Measurements from ENCODE around the gene DVL2.

Gene DVL2

DNA sequence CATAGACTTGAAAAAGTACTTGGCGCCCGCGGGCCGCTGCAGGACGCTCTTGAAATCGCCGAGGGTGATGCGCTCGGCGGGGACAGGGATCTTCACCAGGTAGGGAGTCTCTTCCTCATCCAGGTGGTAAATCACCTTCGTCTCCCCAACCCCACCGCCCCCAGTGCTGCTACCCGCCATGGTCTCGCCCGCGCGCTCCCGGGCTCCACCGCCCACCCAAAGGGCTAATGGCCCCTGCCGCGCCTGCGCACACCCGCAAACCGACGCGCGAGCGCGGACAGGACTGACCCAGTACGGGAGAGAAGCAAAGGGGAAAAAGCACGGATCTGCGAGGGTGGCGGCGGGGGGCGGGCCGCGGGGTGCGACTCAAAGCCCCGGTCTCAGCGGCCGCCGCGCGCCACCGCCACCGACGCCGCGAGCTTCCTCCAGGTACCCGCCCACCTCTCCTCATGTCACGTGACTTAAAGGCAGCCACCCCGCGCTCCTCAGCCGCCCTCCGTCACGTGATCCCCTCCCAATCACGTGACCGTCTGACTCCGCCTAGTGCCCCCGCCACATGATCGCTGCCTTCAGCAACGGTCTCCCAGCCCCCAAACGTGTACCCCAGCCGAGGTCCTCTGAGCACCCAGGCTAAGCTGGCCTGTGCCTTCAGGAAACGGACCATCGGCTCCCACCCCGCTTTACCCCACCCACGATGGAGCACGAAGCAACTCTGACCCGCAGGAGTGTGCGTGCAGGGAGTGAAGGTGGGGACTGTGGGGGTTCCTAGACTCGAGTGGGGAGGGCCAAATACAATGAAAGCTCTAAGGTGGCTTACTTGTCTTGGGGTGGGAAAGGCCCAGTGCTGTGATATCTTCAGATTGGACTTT is at the start of gene DVL2:
Gene DVL2 (minus strand): TSS at position 435 of the 869 bp plus-strand sequence. CDS start 255 bp downstream, at position 180.
- no peak for DNase-seq

DNA sequence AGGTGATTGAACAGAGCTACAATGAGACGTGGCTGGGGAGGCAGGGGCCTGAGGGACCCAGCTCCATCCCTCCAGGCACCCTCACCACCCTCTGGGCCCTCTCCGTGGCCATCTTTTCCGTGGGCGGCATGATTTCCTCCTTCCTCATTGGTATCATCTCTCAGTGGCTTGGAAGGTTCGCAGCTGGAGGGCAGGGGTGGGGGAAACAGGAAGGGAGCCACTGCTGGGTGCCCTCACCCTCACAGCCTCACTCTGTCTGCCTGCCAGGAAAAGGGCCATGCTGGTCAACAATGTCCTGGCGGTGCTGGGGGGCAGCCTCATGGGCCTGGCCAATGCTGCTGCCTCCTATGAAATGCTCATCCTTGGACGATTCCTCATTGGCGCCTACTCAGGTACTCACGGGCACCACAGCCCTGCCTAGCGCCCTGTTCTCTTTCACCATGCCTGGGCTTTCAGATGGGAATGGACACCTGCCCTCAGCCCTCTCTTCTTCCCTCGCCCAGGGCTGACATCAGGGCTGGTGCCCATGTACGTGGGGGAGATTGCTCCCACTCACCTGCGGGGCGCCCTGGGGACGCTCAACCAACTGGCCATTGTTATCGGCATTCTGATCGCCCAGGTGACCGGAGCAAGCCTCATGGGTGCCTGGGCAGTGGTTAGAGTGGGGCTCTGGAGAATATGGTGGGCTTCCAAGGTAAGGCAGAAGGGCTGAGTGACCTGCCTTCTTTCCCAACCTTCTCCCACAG is 49.3 kb upstream of the DVL2 start:
- no peak for DNase-seq

DNA sequence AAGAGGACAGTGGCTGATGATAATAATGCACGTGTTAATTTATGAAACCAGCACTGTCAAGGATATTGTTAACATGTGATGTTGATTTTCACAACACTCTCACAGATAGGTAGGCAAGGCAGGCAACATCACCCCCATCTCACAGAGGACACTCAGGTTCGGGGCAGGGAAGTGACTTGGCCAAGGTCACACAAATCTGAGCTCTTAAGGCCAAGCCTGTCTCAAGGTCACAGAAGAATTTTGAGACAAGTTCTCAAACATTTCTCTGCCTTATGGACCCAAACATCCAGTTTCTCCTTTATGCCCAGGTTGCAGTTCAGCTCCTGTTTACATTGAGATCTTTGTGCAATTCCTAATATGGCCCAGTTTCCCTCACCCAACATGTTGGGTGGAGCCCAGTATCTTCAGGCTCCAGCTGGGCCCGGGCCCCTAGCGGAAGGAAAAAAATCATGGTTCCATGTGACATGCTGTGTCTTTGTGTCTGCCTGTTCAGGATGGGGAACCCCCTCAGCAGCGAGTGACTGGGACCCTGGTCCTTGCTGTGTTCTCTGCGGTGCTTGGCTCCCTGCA is 48.5 kb upstream of the DVL2 start:
- no peak for DNase-seq

DNA sequence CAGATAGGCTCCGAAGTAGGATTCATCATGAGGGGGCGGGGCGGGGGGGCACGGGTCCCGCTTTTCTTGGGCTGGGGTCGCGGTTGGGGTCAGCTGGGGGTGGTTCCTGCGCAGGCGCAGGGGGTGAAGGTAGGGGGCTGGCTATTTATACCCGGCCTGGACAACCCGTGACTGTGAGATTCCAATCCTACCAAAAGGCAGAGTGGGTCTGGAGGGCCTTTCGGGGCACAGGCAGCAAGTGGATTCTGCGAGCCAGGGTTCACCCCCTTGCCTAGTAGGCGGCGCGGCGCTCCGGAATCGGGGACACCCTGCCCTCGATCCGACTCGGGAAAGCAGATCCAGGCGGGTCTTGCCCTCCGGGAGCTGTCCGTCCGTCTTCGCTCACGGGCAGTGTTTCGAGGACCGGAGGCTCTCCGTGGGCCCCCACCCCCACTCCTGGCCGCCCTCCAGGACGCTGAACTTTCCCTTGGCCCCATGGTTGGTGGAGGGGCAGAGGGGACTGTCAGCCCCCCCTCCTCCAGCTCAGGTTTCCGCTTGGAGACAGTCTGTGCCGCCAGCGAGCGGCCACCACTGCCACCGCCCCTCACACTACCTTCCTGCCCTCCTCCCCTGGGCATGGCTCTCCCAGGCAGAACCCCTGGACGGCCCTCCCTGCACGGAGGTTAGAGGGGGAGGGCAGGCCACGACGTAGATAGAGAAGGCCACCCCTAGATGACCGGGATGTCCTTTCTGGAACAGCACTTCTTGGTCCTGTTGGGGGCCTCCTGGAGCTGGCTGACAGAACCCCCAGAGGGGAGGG is 47.8 kb upstream of the DVL2 start:
- no peak for DNase-seq

DNA sequence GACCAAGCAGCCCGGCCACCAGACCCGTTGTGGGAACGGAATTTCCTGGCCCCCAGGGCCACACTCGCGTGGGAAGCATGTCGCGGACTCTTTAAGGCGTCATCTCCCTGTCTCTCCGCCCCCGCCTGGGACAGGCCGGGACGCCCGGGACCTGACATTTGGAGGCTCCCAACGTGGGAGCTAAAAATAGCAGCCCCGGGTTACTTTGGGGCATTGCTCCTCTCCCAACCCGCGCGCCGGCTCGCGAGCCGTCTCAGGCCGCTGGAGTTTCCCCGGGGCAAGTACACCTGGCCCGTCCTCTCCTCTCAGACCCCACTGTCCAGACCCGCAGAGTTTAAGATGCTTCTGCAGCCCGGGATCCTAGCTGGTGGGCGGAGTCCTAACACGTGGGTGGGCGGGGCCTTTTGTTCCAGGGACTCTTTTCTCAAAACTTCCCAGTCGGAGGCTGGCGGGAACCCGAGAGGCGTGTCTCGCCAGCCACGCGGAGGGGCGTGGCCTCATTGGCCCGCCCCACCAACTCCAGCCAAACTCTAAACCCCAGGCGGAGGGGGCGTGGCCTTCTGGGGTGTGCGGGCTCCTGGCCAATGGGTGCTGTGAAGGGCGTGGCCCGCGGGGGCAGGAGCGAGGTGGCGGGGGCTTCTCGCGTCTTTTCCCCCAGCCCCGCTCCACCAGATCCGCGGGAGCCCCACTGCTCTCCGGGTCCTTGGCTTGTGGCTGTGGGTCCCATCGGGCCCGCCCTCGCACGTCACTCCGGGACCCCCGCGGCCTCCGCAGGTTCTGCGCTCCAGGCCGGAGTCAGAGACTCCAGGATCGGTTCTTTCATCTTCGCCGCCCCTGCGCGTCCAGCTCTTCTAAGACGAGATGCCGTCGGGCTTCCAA is 47.0 kb upstream of the DVL2 start, which contains the start of gene SLC2A4:
Gene SLC2A4 (plus strand): TSS at position 645 of the 879 bp plus-strand sequence. CDS start 217 bp downstream, at position 862.
- DNase-seq = no peak

DNA sequence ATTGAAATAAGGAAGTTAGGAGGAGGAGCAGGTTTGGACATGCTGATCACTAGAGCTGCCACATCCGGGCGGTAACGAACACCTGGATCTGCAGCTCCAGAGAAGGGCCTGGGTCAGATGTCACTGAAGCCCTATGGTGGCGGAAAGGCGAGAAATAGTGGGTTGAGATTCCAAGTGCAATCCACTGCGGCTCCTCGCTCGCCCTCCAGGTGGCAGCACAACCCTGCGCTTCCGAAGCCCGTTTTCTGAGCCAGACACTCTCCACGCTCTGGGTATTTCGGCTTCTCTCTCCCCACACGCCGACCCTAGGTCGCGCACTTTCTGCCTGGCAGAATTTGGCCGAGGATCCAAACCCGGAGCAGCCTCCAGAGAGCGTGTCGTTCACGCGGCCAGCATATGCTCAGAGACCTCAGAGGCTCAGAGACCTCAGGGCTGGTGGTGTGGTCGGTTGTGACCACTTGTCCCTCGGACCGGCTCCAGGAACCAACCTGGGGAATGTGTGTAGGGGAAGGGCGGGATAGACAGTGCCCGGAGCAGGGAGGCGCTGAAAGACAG is 46.3 kb upstream of the DVL2 start:
- DNase-seq = no peak

DNA sequence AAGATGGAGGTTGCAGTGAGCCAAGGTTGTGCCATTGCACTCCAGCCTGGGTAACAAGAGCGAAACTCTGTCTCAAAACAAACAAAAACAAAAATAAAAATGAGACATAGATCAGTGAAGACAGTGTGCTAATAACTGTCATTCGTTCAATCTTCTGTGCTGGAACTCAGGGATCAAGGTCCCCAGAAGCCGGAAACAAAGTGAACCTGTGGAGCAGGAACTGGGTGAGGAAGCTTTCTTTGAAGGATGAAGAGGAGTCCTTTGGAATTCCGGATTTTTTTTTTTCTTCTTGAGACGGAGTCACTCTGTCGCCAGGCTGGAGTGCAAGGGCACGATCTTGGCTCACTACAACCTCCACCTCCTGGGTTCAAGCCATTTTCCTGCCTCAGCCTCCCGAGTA is 45.1 kb upstream of the DVL2 start:
- DNase-seq = no peak

DNA sequence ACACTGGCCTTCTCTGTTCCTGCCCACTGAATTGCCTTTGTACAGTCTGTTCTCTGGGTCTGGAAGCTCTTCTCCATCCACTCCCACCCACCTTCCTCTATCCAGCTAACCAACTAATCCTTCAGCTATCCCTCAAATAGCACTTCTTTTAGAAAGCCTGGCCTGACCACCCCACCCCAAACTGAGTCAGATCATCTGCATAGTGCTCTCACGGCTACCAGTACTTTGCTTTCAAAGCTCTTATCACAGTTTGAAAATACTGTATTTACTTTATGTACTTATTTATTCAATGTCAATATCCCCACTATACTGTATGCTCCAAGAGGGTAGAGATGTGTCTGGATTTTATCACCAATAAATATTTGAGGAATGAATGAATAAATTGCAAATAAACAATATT is 32.5 kb upstream of the DVL2 start:
- no peak for DNase-seq

DNA sequence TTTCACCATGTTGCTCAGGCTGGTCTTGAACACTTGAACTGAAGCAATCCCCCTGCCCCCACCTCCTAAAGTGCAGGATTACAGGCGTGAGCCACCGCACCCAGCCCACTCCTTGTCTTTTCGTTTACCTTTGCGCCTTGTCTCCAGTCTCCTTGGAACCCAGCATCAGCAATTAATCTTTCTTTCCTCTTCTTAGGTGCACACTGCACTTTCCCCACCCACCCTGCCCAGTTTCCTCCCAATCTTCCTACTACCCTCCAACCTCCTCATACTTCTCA is 29.4 kb upstream of the DVL2 start:
- DNase-seq = no peak

DNA sequence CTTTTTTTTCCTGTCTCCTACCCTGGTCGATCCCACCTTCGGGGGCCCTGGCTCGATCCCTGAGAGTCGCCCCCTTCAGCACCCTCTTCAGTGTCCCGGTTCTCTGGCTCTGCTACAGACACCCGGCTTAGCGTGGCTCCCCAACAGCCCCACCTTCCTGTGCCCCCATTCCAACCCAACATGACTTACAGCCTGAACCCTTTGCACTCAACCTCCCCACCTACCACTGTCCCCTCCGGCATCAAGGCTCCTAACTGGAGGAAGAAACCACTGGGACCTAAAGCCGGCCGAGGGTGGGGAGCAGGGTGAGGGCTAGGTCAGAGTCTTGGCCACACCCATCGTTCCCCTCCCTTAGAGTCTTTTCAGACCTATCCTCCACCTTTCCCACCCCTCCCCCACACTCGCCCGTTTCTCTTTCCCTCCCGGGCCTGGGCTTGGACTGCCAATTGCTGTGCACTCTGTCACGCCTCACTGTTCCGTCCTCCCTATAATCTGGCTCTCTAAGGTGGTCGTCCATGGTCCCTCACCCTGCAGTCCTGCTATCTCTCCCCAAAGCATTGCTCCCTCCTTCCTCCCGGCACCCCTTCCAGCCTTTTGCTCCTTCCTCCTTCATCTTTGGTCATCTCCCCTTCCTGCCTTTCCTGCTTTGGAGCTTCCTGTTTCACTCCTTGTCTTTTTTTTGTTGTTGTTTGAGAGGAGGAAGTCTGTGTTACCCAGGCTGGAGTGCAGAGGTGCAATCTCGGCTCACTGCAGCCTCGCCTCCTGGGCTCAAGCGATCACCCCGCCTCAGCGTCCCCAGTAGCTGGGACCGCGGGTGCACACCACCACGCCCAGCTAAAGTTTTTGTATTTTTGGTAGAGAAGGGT is 28.9 kb upstream of the DVL2 start:
- no peak for DNase-seq

DNA sequence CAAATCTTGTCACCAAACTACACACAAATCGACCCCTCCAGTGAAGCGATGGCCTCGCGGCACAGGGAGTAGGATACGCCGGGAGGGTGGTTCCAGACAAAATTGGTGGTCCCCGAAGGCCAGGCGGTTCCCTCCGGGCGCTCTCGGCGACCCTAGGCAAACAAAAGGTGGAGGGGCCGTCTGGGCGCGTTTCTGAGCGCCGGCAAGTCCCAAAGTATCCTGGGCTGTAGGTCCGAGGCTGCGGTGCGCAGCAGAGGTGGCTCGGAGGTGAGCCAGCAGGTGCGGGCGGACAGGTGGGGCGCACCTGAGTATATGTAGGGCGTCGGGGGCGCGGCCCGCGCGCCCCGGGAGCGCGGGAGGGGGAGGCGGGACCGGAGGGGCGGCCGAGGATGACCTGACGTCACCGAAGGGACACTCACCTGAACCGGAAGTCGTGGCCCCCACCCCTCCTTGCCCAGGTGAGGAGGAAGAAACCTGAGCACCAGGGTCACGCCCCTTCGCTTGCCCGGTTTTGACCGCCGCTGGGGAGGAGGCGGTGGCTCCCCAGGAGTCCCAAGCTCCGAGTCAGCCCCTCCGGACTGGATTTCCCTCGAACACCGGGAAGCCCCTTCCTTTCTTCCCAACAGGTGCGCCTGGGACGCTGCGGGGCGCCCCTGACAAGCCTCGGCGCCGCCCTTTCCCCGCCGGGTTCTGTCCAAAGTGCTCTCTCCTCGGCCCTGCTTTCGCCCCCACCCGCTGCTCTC is 28.0 kb upstream of the DVL2 start, which contains the start of gene CLDN7:
Gene CLDN7 (minus strand): TSS at position 287 of the 743 bp plus-strand sequence. CDS start 435 bp downstream, outside the sequence.
- DNase-seq = no peak

DNA sequence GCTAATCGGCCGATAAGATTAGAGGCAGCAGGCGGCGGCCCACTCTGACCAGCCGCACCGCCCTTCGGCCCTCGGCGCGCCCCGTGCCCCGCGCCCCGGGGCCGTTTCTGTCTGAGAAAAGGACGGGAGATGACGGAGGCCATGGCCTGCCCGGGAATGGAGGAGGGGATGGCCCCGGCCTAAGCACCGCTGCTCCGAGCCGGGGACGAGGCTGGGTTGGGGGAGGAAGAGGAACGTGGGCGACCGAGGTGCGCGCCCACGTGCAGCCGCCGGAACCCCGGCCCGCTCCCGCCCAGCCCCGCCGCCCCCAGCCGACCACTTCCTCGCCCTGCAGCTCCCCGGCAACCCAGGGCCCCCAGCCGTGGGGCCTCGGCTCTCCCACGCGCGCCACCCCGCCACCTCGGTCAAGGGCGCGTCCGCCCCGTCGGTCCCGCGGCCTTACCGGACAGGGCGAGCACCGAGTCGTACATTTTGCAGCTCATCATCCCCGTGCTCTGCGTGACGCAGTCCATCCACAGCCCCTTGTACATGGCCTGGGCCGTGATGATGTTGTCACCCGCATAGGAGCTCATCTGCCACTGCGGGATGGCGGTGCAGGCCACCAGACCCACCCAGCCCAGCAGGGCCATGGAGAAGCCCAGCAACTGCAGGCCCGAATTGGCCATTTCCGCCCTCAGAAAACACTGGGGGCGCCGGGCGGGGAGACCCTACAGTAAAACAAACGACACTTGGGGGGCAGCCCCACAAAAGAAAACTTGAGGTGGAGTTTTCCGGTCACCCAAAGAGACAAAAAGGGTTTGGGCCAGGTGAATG is 27.3 kb upstream of the DVL2 start:
- DNase-seq = no peak

DNA sequence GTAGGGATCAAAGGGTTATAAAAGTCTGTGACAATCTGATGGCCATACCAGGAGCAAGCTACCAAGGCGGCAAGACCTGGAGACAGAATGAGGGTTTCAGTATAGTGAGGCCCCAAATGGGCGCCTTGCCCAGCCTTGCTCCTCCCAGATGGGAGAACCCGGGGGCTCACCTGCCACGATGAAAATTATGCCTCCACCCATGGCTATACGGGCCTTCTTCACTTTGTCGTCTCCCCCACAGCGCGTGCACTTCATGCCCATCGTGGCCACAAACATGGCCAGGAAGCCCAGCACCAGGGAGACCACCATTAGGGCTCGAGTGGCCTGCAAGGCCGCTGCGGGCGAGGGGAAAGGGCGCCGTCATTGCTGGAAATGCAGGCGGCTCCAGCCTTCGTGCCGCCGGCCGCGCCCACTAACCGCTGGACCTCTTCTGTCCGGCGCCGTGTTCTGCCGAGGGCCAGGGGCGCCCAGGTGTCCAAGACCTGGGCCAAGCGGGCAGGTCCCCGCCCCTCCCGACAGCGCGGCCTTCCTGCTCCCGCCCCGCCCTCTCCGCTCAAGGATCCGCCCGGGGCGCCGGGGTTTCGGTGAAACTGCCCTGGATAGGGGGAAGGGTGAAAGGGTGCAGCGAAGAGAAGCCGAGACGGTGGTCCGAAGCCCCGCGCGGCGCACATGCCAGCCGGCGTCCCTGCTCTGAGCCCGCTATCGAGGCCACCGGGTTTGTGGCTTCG is 26.5 kb upstream of the DVL2 start:
- DNase-seq = no peak

DNA sequence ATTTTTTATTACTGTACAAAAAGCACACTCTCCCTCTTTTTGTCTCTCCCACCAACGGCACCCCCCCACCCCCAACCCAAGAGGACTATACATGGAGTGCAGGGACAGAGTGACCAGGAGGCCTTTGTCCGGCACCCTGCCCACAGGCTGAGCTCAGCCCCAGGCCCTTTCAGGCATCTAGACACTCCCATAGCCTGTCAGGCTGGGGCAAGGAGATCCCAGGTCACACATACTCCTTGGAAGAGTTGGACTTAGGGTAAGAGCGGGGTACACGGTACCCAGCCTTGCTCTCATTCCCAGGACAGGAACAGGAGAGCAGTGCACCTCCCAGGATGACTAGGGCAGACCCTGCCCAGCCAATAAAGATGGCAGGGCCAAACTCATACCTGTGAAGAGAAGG is 25.8 kb upstream of the DVL2 start:
- no peak for DNase-seq

DNA sequence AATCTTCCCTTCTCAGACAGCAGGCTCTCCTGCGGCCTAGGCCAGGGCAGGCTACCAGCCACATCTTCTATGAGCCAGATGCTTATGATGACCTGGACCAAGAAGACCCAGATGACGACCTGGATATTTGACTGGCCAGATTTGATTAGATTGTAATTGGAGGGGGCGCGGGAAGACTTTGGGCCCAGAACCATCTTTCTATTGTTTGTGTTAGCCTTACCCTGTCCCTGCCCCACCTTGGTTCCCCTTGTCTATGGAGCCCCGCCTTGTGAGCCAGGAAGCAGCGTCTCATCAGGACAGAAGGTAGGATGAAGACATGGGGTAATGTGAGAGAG is 25.2 kb upstream of the DVL2 start:
- no peak for DNase-seq

DNA sequence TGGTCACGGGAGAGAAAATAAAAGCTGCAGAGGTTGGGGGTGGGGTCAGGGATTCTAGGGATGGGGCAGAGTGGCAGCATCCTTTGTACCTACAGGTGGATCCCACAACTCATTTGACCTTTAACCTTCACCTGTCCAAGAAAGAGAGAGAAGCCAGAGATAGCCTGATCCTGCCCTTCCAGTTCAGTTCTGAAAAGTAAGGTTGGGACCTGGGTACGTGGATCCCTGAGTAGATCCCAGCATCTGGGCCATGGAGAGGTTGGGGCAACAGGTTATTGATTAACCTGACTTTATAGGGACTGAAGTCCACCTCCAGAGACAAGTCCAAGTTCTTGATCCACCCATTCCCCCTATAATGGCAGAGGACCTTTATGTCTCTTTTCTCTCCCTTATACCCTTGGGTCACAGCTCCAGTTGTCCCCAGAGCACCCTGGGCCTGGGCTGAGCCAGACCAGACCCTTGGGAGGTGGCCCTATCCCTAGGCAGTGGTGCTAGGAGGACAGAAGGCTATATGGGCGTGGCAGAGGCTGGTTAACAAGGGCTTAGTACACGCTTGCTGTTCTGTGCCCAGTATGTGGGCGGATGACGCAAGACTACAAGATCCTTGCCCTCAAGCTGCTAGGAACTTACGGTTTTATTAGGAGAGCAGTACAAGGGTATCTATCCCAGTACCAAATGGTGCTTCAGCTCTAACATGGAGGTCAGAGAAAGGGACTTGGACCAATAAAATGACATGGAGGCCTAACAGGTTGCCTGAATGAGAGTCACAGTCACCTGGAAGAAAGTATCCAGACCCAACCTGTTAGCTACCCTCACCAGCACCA is 24.6 kb upstream of the DVL2 start:
- DNase-seq = no peak

DNA sequence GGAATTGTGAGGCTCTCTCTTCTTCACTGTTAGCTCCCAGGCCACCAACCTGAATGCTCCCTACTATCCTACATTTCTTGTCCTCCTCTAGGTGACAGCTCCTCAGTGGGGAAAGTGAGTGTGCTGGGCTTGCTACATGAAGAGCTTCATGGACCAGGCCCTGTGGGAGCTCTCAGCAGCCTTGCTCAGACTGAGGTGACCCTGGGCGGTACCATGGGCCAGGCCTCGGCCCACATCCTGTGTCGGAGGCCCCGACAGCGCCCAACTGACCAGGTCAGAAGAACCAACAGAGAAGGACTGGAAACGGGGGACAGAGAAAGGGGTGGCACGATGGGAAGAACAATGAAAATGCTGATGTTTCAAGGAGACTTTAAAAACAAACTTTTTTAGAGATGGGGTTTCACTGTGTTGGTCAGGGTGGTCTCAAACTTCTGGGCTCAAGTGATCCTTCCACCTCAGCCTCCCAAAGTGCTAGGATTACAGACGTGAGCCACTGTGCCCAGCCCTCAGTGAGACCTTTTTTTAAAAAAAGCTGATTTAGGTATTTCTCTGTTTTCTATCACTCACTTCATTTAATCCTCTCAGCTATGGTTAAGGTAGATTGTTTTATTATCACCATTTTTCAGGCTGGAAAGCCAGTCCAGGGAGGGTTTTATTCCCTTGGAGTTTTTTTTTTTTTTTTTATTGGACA is 22.6 kb upstream of the DVL2 start:
- no peak for DNase-seq
